SIG-M5 treated with dmso at 0.1 percent for 504 hours (cell line): ENCODE results near the gene SERPINB10.

ENCODE experiments used
- DNase-seq: peaks from one replicate; lab custom pipeline; 2025; ENCODE audit not compliant: unreplicated experiment; lab: John Stamatoyannopoulos, UW

The SERPINB10 gene

GRCh38 chr18:63907664-63908063 is at the start of gene SERPINB10:
SERPINB10 (plus strand) TSS chr18:63907958; CDS start chr18:63915511, 7,553 bp downstream.
- peak; percentile 84 for DNase-seq

GRCh38 chr18:63858456-63858855 is 49.3 kb upstream of the SERPINB10 start:
- peak; percentile 15 for DNase-seq

- peak; percentile 43 for DNase-seq
Observed at GRCh38 chr18:63859781-63860475, 47.8 kb upstream of the SERPINB10 start.

GRCh38 chr18:63860531-63860930 is 47.2 kb upstream of the SERPINB10 start:
- DNase-seq = no peak

- no peak for DNase-seq
Observed at GRCh38 chr18:63867368-63868125, 40.2 kb upstream of the SERPINB10 start.

GRCh38 chr18:63868546-63868945 is 39.2 kb upstream of the SERPINB10 start:
- DNase-seq = no peak

- no peak for DNase-seq
Observed at GRCh38 chr18:63869374-63869773, 38.4 kb upstream of the SERPINB10 start.

GRCh38 chr18:63869851-63870250 is 37.9 kb upstream of the SERPINB10 start:
- no peak for DNase-seq

GRCh38 chr18:63871836-63872235 is 35.9 kb upstream of the SERPINB10 start:
- DNase-seq = no peak

GRCh38 chr18:63872586-63872985 is 35.2 kb upstream of the SERPINB10 start:
- no peak for DNase-seq

GRCh38 chr18:63878343-63878742 is 29.4 kb upstream of the SERPINB10 start:
- DNase-seq = peak; percentile 79

- no peak for DNase-seq
Observed at GRCh38 chr18:63878925-63879324, 28.8 kb upstream of the SERPINB10 start.

- peak; percentile 34 for DNase-seq
Observed at GRCh38 chr18:63879709-63880108, 28.0 kb upstream of the SERPINB10 start.

GRCh38 chr18:63881851-63882250 is 25.9 kb upstream of the SERPINB10 start:
- DNase-seq = no peak

- no peak for DNase-seq
Observed at GRCh38 chr18:63882333-63883141, 25.2 kb upstream of the SERPINB10 start.

GRCh38 chr18:63883617-63884016 is 24.1 kb upstream of the SERPINB10 start:
- DNase-seq = no peak

- DNase-seq = peak; percentile 50
Observed at GRCh38 chr18:63887424-63887823, 20.3 kb upstream of the SERPINB10 start, which contains the start of gene SERPINB2. SERPINB2 (plus strand) TSS chr18:63887705; CDS start chr18:63891445, 3,740 bp downstream.

- peak; percentile 27 for DNase-seq
Observed at GRCh38 chr18:63888470-63889190, 19.1 kb upstream of the SERPINB10 start.

GRCh38 chr18:63889626-63890025 is 18.1 kb upstream of the SERPINB10 start:
- peak; percentile 97 for DNase-seq

GRCh38 chr18:63890237-63890949 is 17.4 kb upstream of the SERPINB10 start:
- DNase-seq = peak; percentile 37
